HG03280 (cell line): ENCODE measurements around the gene BMF.
"Not testable (repeated sequence)": the region's sequence is repeated elsewhere in the genome, so short reads cannot be mapped to it uniquely, and the experiment has no call there.

Experiments used
- ATAC-seq: cut with Tn5 transposase; IDR thresholded peaks from one replicate; pipeline ENCODE4 v1.9.1; 2021; ENCODE audit warnings: mild to moderate bottlenecking, moderate library complexity; ENCODE audit not compliant: unreplicated experiment

Gene BMF

DNA sequence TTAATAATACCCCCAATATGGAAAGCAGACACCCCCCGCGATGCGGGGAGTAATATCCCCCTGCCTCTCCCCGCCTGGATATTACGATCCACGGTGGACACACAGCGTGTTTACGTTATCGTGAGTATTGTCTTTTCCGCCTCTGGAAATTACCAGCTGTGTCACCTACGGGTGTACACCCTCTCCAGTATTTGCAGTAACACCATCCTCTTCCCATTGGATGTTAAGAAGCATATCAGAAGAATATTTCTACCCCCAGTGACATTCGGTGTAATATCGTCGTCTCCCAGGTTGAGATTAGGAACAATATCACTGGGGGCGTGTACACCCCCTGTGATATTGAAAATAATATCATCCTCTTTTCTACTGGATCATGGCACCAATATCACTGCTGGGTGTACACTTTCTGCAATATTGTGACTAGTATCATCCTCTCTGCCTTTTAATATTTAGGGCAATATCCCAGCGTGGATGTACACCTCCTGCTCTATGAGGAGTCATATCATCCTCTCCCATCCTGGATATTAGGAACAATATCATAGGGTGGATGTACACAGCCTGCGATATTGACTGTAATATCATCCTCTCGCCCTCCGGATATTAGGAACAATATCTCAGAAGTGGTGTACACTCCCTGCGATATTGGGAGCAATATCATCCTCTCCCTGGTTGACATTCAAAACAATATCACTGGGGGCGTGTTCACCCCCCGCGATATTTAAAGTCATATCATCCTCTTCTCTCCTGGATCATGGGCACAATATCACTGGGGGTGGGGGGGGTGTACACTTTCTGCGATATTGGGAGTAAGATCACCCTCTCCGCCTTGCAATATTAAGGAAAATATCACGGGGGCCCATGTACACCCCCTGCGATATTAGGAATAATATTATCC, 20.3 kb upstream of the BMF start:
- no peak for ATAC-seq

DNA sequence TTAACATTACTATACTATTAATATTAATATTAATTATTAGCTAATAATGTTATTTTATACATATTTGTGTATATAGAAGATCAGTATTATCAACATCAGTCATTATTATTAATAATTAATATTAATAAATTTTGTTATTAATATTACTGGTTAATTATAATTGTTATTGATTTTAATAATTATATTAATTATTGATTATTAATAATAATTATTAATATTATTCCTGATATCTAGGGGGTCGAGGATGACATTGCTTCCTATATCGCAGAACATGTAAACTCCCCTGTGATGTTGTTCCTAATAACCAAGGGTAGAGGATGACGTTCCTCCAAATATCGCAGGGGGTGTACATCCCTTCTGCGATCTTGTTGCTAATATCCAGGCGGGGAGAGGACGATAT, 17.3 kb upstream of the BMF start:
- no peak for ATAC-seq

GRCh38 chr15:40124807-40125285, 16.2 kb upstream of the BMF start:
- not testable (repeated sequence) for ATAC-seq

GRCh38 chr15:40124333-40124732, 15.7 kb upstream of the BMF start:
- not testable (repeated sequence) for ATAC-seq

DNA sequence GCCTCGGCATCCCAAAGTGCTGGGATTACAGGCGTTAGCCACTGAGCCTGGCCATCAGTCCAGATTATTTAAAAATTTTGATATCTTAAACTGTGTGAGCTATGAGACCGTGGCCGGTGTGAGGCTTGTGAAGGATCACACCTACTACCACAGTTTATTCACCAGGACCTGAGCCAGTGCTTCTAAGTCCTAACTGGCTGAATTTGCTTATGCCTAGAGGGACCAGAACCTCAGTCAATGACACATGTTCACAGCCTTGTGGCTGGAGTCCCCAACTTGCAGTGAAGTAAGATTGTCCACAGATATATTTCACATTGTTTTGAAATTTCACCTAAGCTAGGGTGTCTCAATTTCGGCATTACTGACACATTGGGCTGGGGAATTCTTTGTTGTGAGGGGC, 15.2 kb upstream of the BMF start:
- not testable (repeated sequence) for ATAC-seq

DNA sequence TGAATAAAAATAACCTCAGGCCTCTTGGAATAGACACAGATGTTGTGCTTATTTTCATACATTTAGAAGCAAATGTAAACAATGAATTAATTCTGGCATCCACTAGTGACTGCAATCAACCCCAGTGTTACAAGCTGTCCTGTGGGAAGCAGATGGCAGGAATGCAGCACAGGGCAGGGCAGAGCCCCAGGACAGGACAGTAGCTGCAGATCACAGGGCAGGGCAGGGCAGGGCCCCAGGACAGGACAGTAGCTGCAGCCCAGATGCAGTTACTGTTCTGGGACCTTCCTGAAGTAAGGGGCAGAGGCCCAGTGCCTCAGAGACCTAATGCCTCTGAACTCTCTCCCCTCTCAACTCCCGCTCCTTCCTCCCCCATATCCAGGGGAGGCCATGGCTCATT, 14.3 kb upstream of the BMF start:
- not testable (repeated sequence) for ATAC-seq

GRCh38 chr15:40121911-40122638, 13.4 kb upstream of the BMF start:
- ATAC-seq, result no peak

- no peak for ATAC-seq
Observed at GRCh38 chr15:40118473-40118872, 9.8 kb upstream of the BMF start.

DNA sequence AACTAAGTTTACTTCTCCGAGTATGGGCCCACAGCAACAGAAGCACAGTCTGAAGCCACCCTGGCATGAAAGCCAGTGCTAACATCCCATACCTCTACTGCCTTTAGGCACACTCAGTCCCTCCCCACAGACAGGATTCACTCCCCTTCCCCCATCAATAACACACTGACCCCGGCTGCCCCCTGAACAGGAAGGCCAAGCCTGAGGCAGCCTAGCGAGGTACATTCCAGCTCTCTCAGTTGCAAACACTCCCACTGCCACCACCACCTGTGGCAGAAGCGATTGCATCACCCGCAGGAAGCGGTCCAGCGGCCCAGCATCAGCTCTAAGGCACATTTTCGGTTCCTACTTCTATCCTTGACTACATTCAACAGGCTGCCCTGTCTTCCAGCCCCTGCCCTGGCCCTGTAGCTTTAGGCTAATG, 7.0 kb upstream of the BMF start:
- peak; percentile 88 for ATAC-seq

GRCh38 chr15:40115106-40115505, 6.4 kb upstream of the BMF start:
- ATAC-seq, result not testable (repeated sequence)

DNA sequence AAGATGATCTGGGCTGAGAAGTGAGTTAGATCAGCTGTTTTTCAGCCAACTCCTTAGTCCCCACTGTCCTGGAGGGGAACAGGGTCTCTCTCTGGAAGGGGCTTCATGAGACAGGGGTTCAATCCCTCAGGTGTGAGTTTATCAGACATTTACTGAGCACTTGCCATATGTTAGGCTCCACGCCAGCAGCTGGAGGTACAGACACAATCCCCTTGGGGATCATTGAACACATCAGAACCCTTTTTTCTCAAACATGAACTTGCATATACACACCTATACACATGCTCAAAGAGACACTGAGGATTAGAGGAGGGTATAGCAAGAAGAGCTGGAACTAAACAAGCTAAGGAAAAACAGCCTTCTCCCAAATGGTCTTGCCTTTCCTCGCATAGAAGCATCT, 5.5 kb upstream of the BMF start:
- ATAC-seq, result no peak

DNA sequence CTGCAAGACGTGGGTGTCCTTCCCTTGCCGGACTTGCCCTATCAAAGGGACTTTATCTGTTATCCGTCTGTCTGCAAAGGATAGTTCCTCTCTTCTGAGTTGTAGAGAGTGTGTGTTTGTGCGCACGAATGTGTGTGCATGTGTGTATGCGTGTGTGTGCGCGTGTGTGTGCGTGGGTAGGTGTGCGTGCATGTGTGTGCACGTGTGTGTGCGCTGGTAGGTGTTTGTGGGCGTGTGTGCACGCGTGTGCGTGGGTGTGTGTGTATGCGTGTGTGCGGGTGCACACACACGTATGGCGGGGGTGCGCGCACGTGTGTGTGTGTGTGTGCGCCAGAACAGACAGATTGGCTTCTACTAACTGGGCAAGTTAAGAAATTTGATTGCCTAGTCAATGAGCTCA, 4.1 kb upstream of the BMF start:
- ATAC-seq, result no peak

DNA sequence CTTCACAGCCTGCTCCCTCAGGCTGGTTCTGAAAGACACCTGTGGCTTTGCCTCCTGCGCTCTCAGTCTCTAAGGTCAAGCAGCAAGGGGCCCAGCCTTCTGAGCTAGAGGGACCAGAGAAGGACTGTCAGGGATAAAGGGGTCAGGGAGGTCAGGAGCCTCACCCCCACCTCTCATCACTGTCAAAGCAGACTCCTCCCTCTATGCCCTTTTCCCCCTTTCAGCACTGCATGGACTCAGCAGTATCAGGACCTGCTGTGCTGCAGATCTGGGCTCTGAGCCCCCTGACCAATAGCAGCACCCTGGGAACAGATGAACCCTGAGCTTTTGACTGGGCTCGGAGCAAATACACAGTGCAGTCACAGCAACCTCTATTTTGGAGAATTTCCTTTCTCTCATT, 3.2 kb upstream of the BMF start:
- no peak for ATAC-seq

- no peak for ATAC-seq
Observed at GRCh38 chr15:40110866-40111550, 2.3 kb upstream of the BMF start.

DNA sequence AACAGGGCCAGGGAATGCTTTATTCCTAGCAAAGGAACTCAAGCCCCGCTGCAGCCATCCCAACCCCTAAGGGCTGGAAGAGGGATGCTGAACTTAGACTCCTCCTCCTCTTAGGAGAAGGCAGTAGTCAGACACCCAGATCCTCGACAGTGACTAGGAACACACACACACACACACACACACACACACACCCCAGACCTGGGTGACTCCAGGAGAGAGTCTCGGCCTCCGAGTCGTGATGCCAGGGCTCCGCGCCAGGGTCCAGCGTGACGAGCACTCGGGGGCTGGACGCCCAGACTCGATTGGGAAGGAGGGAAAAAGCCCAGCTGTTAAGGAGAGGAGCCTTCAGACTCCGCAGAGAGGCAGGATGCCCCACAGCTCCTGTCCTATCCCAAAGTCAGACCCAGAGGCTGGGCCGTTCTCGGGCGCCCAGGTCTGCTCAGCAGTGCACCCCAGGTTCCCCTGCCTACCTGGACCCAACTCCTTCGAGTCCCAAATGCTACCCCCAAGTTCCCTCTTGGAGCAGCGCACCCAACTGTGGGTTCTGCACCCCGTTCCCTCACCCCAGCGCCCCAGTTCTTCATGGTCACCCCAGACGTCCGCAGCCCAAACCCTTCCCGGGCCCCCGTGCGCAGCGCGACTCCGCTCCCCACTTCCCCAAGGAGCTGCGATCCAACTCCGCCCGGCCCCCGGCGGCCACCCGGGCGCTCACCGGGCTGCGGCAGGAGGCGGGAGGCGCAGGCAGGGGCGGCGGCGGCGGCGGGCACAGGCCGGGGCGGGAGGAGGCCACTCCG, 421 bp downstream of the BMF start:
- ATAC-seq, result no peak

DNA sequence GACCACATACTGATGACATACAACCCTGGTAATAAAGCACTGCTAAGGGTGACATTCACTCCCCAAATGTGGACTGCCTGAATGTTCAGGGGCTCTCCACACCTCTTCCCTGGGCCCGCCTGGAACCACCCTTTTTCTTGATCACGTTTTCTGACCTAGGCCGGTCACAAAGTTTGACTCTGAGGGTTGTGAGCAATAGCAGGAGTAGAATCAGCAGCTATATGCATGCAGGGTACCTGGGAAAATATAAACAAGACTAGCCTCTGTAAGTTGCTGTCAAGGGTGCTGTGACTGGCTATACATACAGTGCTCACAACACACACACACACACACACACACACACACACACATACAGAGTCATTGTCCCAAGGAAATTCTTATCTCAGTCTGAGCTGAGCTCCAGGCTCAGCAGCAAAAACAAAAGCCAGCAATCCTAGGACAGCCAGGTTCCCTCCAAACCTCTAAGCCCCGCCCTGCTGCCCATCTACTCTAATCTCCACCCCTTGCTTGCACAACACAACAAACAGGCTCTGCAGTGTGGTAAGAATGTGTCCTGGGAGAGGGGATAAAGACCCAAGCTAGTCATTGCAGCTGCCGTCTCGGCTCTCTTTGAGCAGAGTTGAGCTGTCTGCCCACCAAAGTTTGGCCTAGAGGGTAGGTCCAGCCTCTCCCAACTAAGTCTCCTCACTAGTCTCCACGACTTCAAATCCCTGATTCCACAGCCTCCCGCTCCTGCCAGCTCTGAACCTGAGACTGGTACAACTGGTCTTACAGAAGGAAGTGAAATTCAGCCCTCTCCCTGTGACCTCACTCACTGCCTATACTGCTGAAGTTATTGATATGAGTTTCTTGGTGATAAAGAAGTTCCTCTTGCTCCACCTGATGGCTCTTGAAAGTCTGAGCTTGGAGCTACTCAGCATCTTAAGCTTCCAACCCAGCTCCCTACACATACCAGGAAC, 2.2 kb downstream of the BMF start:
- no peak for ATAC-seq

GRCh38 chr15:40105517-40106202, 3.0 kb downstream of the BMF start:
- ATAC-seq, result no peak

GRCh38 chr15:40104865-40105516, 3.7 kb downstream of the BMF start:
- peak; percentile 32 for ATAC-seq
